Common myeloid progenitor, CD34-positive (primary cell): Measurements from ENCODE around the gene AK4.

Experiments used
- CTCF ChIA-PET: fragments of 350-600 bp; sonication (Branson Sonifier 250); formaldehyde crosslinking; loops from one replicate; lab custom pipeline; 2021; ENCODE audit warnings: antibody characterized with exemption; lab: Charles Lee
- POLR2A ChIA-PET: fragments of 350-600 bp; sonication (Branson Sonifier 250); formaldehyde crosslinking; loops from one replicate; lab custom pipeline; 2021; ENCODE audit warnings: antibody characterized with exemption; lab: Charles Lee
- DNase-seq, 3 donors: peaks; one replicate each; pipeline versions ENCODE4 v3.0.0 to v3.0.0-alpha.2; 2013
- H3K27ac ChIP-seq, 2 experiments: 1 replicate in 1 of 2; 2 replicates in 1 of 2; pipeline ENCODE4 v1.7.0; 2013; ENCODE audit warnings: inconsistent platforms in 2 of 2, low read length in 2 of 2, mild to moderate bottlenecking in 2 of 2, low read depth in 1 of 2, moderate library complexity in 1 of 2; ENCODE audit not compliant: severe bottlenecking in 2 of 2, insufficient read depth in 1 of 2, poor library complexity in 1 of 2
- H3K27me3 ChIP-seq, 5 experiments: replicated peaks in 2 of 5; 1 replicate in 3 of 5; 2 replicates in 2 of 5; pipeline versions ENCODE4 v1.6.1 to v1.7.0; 2013; ENCODE audit warnings: low read length in 4 of 5, mild to moderate bottlenecking in 2 of 5, moderate library complexity in 2 of 5, inconsistent platforms in 1 of 5; ENCODE audit not compliant: insufficient read depth in 5 of 5, control insufficient read depth in 4 of 5
- H3K36me3 ChIP-seq, 4 experiments: 1 replicate in 2 of 4; 2 replicates in 2 of 4; pipeline versions ENCODE4 v1.6.1 to v1.7.0; 2013; ENCODE audit warnings: low read length in 3 of 4, control low read depth in 1 of 4, mild to moderate bottlenecking in 1 of 4; ENCODE audit not compliant: control insufficient read depth in 4 of 4, insufficient read depth in 4 of 4
- H3K4me1 ChIP-seq, 4 experiments: 1 replicate in 3 of 4; 2 replicates in 1 of 4; pipeline versions ENCODE4 v1.6.1 to v1.7.1; 2013; ENCODE audit warnings: low read length in 3 of 4, mild to moderate bottlenecking in 3 of 4, control low read depth in 1 of 4, inconsistent platforms in 1 of 4, moderate library complexity in 1 of 4; ENCODE audit not compliant: control insufficient read depth in 4 of 4, insufficient read depth in 4 of 4; ENCODE audit errors: control extremely low read depth in 1 of 4
- H3K4me3 ChIP-seq, 7 experiments: 1 replicate in 4 of 7; 2 replicates in 3 of 7; pipeline versions ENCODE4 v1.5.1 to v1.7.0; 2013; ENCODE audit warnings: mild to moderate bottlenecking in 7 of 7, low read length in 6 of 7, moderate library complexity in 6 of 7, inconsistent platforms in 2 of 7, low read depth in 2 of 7, control low read depth in 1 of 7; ENCODE audit not compliant: insufficient read depth in 4 of 7, control insufficient read depth in 1 of 7; ENCODE audit errors: extremely low read depth in 1 of 7
- H3K9me3 ChIP-seq, 5 experiments: 1 replicate in 4 of 5; 2 replicates in 1 of 5; pipeline versions ENCODE4 v1.6.1 to v1.7.1; 2013; ENCODE audit warnings: low read length in 4 of 5, mild to moderate bottlenecking in 2 of 5, inconsistent platforms in 1 of 5, low read depth in 1 of 5, moderate library complexity in 1 of 5; ENCODE audit not compliant: control insufficient read depth in 4 of 5, insufficient read depth in 2 of 5; ENCODE audit errors: control extremely low read depth in 1 of 5
- WGBS: methylation state at CpG from one replicate; pipeline ENCODE4 v1.1.5; 2013; ENCODE audit not compliant: insufficient coverage; 5-methylcytosine and 5-hydroxymethylcytosine counted together

Gene AK4

DNA sequence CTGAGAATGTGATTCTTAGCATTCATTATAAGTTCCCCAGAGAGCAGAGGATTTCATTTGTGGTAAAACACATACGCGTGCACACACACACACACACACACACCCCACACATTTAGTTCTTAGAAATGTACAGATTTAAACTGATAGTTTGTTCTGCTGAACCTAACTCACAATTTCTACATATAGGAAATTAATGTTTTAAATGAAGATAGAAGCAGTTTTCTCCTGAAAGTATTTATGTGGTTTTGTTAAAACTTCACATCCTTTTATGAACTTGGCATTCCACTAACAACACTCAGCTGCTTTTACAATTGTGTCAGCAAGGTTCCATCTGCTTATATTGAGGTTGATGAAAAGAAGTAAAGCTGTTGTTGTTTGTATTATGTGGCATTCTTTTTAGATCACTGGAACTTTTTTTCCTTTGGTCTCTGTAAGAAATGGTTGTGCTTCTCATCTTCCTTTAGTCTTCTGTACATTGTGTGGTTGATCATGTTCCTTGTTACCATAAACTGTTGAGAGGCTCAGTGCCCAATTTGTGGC, 41.6 kb downstream of the AK4 start:
- CTCF ChIA-PET = interaction anchor here (0.7 to 2.5 kb wide), 6 partner anchors 10 to 133 kb away, joined by 3 to 7 read pairs (median 4); no protein-coding TSS in a partner anchor
- WGBS = no CpG with 5 or more reads among the region's 2 CpGs
- no peaks in the 10 kb centered on the region for H3K9me3 ChIP-seq
- peaks cover 0 to 16% (median 8%) of the 10 kb centered on the region in 4 experiments for H3K36me3 ChIP-seq
- H3K4me3 ChIP-seq = no peak overlapping the region
- POLR2A ChIA-PET = no interaction called here
- DNase-seq = no peak
- H3K4me1 ChIP-seq = peaks cover 0 to 7% (median 4%) of the 10 kb centered on the region in 4 experiments
- H3K27ac ChIP-seq = no peak overlapping the region
- no peaks in the 10 kb centered on the region for H3K27me3 ChIP-seq

DNA sequence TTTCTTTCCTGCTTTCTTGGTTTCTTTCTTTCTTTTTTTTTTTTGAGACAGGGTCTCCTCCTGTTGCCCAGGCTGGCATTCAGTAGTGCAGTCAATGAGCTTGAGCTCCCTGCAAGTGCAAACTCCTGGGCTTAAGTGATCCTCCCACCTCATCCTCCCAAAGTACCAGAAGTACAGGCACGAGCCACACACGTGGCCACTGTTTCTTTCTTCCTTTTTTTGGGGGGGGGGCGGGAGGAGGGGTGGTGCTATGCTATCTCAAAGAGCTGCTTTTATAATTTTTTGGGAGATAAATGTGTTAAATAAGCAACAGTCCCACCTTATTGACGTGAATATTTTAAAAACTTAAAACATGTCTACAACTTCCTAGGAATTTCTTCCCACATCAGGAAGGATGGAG, 42.2 kb downstream of the AK4 start:
- Histone ChIP-seq H3K9me3 (no peaks in the 10 kb centered on the region), H3K36me3 (peaks cover 0 to 16% (median 8%) of the 10 kb centered on the region in 4 experiments), H3K27ac (no peak overlapping the region), H3K4me3 (no peak overlapping the region), H3K27me3 (no peaks in the 10 kb centered on the region), H3K4me1 (peaks cover 0 to 7% (median 4%) of the 10 kb centered on the region in 4 experiments)
- ChIA-PET POLR2A (interaction anchor here (0.5 kb wide), 1 partner anchor 30 kb away, joined by 3 read pairs; no protein-coding TSS in a partner anchor), CTCF (interaction anchor here (0.7 to 2.5 kb wide), 6 partner anchors 10 to 134 kb away, joined by 3 to 7 read pairs (median 4); no protein-coding TSS in a partner anchor)
- no peak for DNase-seq
- WGBS = no CpG with 5 or more reads among the region's 4 CpGs

GRCh38 chr1:65193129-65193695, 45.2 kb downstream of the AK4 start:
- Histone ChIP-seq H3K9me3 (no peaks in the 10 kb centered on the region), H3K36me3 (peaks cover 0 to 18% (median 8%) of the 10 kb centered on the region in 4 experiments), H3K4me1 (peaks cover 0 to 13% (median 6%) of the 10 kb centered on the region in 4 experiments), H3K27ac (no peak overlapping the region), H3K27me3 (no peaks in the 10 kb centered on the region), H3K4me3 (no peak overlapping the region)
- WGBS = 93% methylated on average over 3 of the region's 5 CpGs
- ChIA-PET POLR2A (no interaction called here), CTCF (interaction anchor here (1.2 kb wide), 1 partner anchor 133 kb away, joined by 3 read pairs; no protein-coding TSS in a partner anchor)
- no peak for DNase-seq

- whole genome bisulfite sequencing = 92% methylated on average over 6 of the region's 9 CpGs
- Histone ChIP-seq H3K27me3 (no peaks in the 10 kb centered on the region), H3K4me3 (no peak overlapping the region), H3K9me3 (no peaks in the 10 kb centered on the region), H3K4me1 (peaks cover 0 to 6% (median 2%) of the 10 kb centered on the region in 4 experiments), H3K36me3 (peaks cover 0 to 18% (median 8%) of the 10 kb centered on the region in 4 experiments), H3K27ac (no peak overlapping the region)
- peak in 2 of 3 donors; percentile 53 to 56 for DNase-seq
- CTCF ChIA-PET = interaction anchor here (1.8 kb wide), 1 partner anchor 132 kb away, joined by 10 read pairs; no protein-coding TSS in a partner anchor
- POLR2A ChIA-PET = no interaction called here
Measured at GRCh38 chr1:65195495-65196417, 47.8 kb downstream of the AK4 start.

DNA sequence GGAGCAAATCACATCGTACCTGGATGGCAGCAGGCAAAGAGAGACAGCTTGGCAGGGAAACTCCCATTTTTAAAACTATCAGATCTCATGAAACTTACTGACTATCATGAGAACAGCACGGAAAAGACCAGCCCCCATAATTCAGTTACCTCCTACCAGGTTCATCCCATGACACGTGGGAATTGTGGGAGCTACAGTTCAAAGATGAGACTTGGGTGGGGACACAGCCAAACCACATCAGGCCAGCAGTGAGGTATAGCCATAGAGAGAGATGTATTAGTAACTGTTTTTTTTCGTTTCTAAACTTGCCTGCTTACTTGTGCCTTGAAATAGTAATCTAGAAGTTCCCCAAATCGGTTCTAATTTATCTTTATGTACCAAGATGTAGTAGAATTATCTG, 48.9 kb downstream of the AK4 start:
- POLR2A ChIA-PET = no interaction called here
- DNase-seq = no peak
- Histone ChIP-seq H3K9me3 (no peaks in the 10 kb centered on the region), H3K27me3 (no peaks in the 10 kb centered on the region), H3K36me3 (peaks cover 0 to 15% (median 6%) of the 10 kb centered on the region in 4 experiments), H3K27ac (no peak overlapping the region), H3K4me1 (peaks cover 0 to 6% (median 2%) of the 10 kb centered on the region in 4 experiments), H3K4me3 (no peak overlapping the region)
- 85% methylated on average over 2 of the region's 5 CpGs for WGBS
- CTCF ChIA-PET = interaction anchor here (1.1 to 1.8 kb wide), 2 partner anchors 25 to 133 kb away, joined by 3 to 10 read pairs; no protein-coding TSS in a partner anchor

- POLR2A ChIA-PET = no interaction called here
Measured at GRCh38 chr1:65197636-65198035, 49.6 kb downstream of the AK4 start.

More at GRCh38 chr1:65197636-65198035, 49.6 kb downstream of the AK4 start:
- peaks cover 0 to 6% (median 2%) of the 10 kb centered on the region in 4 experiments for H3K4me1 ChIP-seq
- 100% methylated on average over 1 of the region's 4 CpGs for WGBS
- no peak overlapping the region for H3K4me3 ChIP-seq
- peaks cover 0 to 8% (median 2%) of the 10 kb centered on the region in 4 experiments for H3K36me3 ChIP-seq
- CTCF ChIA-PET = interaction anchor here (2.6 kb wide), 1 partner anchor 11 kb away, joined by 10 read pairs; no protein-coding TSS in a partner anchor
- no peak for DNase-seq
- no peaks in the 10 kb centered on the region for H3K27me3 ChIP-seq
- H3K27ac ChIP-seq = no peak overlapping the region
- no peaks in the 10 kb centered on the region for H3K9me3 ChIP-seq
